Stomach (tissue), 4 donors: ENCODE results near the gene OFD1.

Experiments
- POLR2A ChIP-seq, 4 donors: fragments of 450-650 bp; IDR thresholded peaks; one replicate each; pipeline ENCODE4 v1.6.1; 2016; ENCODE audit warnings: antibody characterized with exemption in 4 of 4, control low read depth in 2 of 4, mild to moderate bottlenecking in 1 of 4, moderate library complexity in 1 of 4
- POLR2AphosphoS5 ChIP-seq, 3 donors: sonication (generic); formaldehyde crosslinking; IDR thresholded peaks; one replicate each; pipeline ENCODE4 v1.6.1; 2016; ENCODE audit warnings: antibody characterized with exemption in 3 of 3
- TF ChIP-seq, protein P1 (sequence below), 7 experiments: fragments of 450-650 bp in 4 of 7; fragments of 200-600 bp in 3 of 7; sonication (generic) in 3 of 7; IDR thresholded peaks; one replicate each; pipeline ENCODE4 v1.5.1; 2016 to 2019; ENCODE audit warnings: antibody characterized with exemption in 7 of 7, control low read depth in 2 of 7, mild to moderate bottlenecking in 1 of 7

DNA sequence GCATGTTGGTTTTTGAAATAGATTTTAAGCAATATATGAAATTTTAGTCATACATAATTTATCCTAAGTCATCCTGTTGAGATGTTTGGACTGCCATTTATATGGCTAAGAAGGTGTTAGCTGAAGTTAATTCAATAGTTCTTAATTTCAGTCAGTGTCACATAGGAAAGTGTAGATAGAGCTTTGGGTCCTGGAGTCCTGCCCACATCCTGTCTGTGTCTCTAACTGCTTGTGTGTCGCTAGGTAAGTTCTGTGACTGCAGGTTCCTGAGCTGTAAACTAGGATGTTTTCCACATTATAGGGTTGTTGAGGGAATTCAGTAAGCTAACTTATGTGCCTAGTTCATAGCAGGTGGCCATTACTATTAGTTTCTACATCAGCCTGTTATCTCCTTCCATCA is 20.7 kb downstream of the OFD1 start:
- TF ChIP-seq, protein P1, sequence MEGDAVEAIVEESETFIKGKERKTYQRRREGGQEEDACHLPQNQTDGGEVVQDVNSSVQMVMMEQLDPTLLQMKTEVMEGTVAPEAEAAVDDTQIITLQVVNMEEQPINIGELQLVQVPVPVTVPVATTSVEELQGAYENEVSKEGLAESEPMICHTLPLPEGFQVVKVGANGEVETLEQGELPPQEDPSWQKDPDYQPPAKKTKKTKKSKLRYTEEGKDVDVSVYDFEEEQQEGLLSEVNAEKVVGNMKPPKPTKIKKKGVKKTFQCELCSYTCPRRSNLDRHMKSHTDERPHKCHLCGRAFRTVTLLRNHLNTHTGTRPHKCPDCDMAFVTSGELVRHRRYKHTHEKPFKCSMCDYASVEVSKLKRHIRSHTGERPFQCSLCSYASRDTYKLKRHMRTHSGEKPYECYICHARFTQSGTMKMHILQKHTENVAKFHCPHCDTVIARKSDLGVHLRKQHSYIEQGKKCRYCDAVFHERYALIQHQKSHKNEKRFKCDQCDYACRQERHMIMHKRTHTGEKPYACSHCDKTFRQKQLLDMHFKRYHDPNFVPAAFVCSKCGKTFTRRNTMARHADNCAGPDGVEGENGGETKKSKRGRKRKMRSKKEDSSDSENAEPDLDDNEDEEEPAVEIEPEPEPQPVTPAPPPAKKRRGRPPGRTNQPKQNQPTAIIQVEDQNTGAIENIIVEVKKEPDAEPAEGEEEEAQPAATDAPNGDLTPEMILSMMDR (IDR thresholded peaks at IDR 0.05) = no peak
- TF ChIP-seq POLR2AphosphoS5 (IDR thresholded peaks at IDR 0.05) (no peak), POLR2A (IDR thresholded peaks at IDR 0.05) (no peak)
